ENCODE measurements around the gene PEX11B.

DNA sequence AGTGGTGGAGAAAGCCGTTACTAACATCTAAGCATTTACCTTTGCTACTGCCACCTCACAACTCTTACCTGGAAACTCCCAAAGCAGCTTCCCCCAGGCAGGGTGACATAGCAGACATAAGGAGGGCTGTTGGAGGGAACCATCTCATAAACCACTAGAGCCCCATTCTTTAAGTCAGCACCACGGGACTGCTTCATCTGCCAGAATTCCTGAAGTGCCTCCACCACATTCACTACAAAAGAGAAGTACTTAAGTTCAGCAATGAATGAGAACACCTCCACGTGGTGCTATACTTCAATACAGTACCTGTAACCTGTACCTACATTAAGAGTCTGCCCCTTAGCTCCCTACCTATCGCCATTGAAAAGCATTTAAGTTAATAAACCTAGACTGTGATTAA is 29.0 kb upstream of the PEX11B start:
- TF ChIP-seq, protein P1, sequence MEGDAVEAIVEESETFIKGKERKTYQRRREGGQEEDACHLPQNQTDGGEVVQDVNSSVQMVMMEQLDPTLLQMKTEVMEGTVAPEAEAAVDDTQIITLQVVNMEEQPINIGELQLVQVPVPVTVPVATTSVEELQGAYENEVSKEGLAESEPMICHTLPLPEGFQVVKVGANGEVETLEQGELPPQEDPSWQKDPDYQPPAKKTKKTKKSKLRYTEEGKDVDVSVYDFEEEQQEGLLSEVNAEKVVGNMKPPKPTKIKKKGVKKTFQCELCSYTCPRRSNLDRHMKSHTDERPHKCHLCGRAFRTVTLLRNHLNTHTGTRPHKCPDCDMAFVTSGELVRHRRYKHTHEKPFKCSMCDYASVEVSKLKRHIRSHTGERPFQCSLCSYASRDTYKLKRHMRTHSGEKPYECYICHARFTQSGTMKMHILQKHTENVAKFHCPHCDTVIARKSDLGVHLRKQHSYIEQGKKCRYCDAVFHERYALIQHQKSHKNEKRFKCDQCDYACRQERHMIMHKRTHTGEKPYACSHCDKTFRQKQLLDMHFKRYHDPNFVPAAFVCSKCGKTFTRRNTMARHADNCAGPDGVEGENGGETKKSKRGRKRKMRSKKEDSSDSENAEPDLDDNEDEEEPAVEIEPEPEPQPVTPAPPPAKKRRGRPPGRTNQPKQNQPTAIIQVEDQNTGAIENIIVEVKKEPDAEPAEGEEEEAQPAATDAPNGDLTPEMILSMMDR (IDR thresholded peaks at IDR 0.05) = no peak
- no peak for TF ChIP-seq POLR2A (IDR thresholded peaks at IDR 0.05)
- TF ChIP-seq EP300 (IDR thresholded peaks at IDR 0.05) = no peak
